ENCODE data around the gene SHF.
"Not testable (repeated sequence)": the region's sequence is repeated elsewhere in the genome, so short reads cannot be mapped to it uniquely, and the experiment has no call there.

The SHF gene

DNA sequence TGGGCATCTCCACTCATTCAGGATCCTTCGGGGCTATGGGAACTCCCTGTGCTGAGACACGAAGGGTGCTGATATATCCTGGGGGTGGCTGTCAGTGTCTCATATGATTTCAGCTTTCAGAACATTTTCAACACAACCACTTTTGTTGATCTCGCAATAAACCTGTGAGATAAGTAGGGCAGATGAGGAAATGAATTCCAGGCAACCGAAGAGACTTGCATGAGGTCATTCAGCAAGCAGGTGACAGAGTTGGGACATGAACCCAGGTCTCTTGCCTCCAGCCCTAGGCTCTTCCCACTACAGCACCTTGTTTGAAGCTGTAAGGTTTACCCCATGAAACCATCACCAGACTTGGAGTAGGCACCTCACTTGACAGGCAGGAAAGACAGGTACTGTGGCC is 41.4 kb downstream of the SHF start:
- DNase-seq (ENCODE audit: low spot score) = no peak

DNA sequence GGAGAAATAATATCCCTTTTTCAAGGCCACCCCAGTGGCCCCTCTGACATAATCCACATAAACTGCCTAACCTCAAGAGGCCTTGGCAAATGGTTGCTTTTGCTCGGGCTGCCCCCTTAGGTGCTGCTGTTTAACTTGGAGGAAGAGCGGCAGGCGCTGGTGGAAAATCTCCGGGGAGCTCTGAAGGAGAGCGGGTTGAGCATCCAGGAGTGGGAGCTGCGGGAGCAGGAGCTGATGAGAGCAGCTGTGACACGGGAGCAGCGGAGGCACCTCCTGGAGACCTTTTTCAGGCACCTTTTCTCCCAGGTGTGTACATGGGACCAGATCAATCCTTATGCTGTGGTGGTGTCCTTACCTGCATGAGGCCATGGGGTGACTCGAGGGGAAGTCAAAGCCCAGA is 43.0 kb downstream of the SHF start:
- no peak for DNase-seq (ENCODE audit: low spot score)

DNA sequence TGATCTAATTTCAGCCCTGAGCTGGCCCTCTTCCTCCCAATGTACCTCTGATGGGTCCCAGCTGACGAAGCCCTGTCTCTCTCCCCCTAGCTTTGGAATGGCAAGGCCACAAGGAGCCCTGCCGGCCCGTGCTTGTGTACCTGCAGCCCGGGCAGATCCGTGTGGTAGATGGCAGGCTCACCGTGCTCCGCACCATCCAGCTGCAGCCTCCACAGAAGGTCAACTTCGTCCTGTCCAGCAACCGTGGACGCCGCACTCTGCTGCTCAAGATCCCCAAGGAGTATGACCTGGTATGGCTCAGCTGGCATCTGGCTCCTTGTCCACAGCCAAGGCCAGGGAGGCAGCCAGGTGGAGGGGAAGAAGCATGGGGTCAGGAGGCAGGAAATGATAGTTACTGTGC is 43.8 kb downstream of the SHF start:
- DNase-seq (ENCODE audit: low spot score) = no peak

DNA sequence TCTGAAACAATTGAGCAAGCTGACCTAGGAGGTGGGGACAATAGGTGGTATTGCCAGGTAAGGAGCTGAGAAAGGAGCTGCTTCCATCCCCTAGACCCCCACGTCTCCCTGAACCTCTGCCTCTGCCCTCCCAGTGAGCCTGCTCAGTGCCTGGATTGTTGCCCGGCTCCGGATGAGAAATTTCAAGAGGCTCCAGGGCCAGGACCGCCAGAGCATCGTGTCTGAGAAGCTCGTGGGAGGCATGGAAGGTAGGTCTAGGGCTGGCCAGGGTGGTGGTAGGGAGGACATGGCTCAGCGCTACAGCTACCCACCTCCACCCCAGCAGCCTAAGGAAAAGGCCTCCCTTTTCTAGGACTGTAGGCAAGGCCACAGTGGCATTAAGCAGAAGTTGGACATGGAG is 44.7 kb downstream of the SHF start:
- no peak for DNase-seq (ENCODE audit: low spot score)

DNA sequence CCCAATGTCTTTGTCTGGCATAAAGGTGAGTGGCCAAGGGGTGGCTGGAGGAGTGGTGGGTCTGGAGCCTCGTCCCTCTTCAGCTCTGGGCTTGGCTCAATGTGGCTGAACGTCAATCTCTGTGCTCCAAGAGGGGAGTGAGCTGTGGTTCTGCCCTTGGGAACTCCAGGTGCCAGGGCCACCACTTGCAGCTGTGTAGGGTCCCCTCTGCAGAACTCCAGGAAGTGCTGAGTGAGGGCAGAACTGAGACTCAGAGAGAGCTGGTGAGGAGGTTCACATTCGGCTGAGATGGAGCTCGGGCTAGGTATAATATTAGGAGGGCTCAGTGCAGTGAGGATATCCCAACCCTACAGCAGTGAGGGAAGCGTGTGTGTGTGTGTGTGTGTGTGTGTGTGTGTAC is 46.4 kb downstream of the SHF start:
- no peak for DNase-seq (ENCODE audit: low spot score)

DNA sequence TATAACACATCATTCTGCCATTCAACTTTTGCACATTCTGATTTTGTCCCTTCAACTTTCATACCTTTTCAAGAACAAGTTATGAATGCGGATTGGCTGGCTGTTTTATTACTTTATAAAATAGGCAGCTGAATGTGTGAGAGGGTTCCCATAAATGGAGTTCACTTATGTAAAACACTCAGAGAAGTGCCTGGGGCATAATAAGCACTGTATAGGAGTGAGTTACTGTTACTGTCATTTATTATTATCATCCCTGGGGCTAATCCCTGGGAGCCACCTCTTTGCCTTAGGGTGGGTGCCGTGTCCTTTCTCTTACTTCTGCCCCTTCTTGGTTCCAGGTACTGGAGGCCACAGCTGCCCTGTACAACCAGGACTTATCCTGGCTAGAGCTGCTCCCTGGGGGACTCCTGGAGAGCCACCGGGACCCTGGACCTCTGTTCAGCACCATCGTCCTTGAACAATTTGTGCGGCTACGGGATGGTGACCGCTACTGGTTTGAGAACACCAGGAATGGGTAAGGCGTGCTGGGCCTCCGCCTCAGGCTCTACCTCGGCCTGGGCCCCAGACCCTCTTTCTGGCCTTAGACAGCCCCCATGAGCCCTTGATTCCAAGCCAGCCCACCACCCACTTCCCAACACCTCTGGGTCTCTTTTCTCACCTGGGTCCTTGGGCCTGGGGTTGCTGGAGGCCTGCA is 47.1 kb downstream of the SHF start:
- no peak for DNase-seq (ENCODE audit: low spot score)

DNA sequence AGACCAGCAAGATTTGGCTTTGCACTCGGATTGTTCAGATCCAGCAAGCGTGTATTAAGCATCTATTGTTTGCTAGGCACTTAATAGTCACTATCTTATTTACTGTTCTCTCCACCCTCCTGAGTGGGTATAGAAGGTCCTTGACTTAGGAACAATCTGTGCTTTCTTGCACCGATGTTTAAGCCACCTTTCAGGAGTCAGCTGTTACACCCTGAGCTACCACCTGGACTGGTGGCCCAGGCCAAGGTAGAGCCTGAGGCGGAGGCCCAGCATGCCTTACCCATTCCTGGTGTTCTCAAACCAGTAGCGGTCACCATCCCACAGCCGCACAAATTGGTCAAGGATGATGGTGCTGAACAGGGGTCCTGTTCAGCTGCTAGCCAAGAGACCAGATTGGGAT is 48.0 kb downstream of the SHF start:
- no peak for DNase-seq (ENCODE audit: low spot score)

DNA sequence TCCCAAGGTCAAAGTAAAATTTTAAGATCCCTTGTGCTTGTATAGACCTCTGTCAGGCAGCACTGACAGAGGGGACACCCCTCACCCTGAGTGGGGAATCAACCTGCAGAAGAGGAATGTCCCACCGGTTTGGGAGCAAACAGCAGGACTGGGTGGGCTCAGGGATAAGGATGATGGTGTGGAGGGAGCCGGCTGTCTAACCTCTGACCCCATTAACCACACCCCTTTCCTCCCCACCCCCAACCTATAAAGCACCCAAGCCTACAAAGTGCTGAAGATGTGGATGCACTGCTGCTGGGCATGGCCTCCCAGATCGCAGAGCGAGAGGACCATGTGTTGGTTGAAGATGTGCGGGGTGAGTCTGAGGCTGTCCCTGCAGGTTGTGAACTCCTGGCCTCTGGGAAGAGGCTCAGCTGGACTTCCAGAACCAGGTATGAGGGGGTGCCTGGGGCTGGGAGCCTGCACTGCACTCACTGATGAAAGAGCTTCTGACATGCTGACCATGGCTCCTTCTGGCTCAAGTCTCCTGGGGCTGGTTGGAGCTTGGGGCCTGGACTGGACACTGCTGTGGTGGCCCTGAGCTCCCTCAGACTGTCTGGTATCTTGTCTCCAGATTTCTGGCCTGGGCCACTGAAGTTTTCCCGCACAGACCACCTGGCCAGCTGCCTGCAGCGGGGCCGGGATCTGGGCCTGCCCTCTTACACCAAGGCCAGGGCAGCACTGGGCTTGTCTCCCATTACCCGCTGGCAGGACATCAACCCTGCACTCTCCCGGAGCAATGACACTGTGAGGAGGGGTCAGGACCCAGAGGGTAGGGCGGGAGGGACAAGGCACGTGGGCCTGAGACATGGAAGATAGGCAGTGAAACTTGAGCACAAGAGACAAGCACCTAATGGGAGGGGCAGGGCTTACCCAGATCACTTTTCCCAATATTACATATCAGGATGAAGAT is 48.7 kb downstream of the SHF start:
- DNase-seq (ENCODE audit: low spot score) = no peak

DNA sequence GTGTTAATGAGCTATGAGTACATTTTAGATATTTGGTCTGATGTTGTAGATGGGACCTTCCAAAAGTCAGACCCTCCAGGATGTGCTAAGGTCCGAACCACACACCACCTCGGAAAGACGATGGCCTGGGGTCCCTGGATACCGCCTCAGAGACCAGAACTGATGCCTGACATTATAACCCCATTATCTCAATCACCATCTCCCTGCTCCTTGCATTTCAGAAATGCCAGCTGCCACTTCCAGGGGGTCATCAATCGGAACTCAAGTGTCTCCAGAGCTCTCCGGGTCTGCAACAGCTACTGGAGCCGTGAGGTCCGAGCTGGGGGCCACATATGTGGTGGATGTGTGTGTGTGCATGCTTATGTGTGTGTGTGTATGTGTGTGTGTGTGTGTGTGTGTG is 50.1 kb downstream of the SHF start:
- DNase-seq (ENCODE audit: low spot score) = no peak

DNA sequence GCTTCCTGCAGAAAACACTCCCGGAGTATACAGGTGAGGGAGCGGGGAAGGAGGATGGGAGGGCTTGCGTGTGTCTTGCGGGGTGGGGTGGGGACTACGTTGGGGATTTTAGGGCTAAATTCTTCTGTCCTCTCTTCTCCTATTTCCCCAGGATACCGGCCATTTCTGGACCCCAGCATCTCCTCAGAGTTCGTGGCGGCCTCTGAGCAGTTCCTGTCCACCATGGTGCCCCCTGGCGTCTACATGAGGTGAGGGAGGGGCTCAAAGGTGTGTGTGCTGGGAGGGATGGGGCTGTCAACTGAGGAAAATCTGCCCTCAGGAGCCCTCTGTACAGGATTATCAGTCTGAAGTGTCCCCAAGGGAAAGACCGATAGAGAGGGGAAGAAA is 51.4 kb downstream of the SHF start:
- DNase-seq (ENCODE audit: low spot score) = no peak

DNA sequence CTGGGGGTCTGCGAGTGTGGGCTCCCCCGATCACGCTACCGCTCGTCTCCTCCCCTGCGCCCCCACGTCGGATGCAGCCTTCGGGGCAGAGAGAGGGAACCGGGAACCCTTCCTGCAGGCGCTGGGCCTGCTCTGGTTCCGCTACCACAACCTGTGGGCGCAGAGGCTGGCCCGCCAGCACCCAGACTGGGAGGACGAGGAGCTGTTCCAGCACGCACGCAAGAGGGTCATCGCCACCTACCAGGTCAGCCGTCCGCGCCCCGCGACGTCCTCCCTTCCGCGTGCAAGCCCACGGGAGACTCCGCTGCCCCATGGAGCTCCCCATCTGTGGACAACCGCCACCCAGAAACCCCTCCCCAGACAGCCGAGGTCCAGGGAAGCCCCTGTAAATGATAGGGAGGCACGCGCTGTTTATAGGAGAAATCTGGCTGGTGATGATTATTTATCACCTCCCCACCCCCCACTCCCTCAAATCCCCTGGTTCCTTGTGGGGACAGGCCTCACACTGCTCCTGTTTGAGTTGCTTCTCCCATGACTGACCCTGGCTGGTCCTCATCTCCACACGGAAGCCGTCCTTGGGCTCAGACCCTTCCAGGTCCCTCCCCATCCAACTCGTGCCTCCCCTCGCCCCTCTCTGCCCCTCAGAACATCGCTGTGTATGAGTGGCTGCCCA is 51.9 kb downstream of the SHF start:
- not testable (repeated sequence) for DNase-seq (ENCODE audit: low spot score)

DNA sequence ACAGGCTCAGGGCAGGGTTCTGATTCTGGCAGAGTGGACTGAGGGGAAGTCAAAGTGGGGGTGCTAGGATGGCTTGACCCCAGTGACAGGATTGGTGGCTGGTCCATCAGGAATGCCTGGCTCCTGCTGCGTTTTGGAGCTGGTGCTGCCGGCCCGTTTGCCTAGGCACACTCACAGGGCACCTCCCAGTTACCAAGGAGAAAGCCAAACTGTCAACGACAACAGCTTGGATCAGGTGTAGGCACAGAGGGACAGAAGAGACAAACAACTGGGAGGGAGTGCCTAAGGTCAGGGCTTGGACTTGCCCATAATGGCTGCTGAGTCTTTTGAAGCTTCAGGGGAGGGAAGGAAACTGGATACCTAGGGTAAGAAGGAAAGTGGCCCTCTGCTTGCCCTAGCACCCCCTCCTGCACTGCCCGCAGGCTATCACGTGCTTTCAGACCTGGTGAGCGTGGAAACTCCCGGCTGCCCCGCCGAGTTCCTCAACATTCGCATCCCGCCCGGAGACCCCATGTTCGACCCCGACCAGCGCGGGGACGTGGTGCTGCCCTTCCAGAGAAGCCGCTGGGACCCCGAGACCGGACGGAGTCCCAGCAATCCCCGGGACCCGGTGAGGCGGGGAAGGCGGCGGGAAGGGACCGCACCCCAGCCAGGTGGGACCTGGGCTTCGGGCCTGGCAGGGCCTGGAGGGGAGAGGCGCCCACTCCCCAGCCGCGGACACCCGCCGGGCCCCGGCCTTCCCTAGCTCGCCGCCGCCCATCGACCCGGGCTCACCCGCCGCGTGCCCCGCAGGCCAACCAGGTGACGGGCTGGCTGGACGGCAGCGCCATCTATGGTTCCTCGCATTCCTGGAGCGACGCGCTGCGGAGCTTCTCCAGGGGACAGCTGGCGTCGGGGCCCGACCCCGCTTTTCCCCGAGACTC is 52.8 kb downstream of the SHF start:
- no peak for DNase-seq (ENCODE audit: low spot score)

DNA sequence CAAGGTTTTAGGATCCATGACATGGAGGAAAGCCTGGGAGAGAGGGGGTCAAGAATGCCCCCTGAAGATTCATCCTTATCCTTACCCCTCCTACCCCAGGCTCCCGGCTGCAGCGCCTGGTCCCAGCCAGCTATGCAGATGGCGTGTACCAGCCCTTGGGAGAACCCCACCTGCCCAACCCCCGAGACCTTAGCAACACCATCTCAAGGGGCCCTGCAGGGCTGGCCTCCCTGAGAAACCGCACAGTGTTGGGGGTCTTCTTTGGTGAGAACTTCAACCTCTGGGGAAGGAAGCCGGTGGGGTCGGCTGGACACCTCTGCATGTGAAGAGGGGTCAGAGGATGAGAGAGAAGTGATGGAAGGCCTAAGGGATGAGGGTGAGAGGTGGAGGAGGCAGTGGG is 53.7 kb downstream of the SHF start:
- DNase-seq (ENCODE audit: low spot score) = no peak

DNA sequence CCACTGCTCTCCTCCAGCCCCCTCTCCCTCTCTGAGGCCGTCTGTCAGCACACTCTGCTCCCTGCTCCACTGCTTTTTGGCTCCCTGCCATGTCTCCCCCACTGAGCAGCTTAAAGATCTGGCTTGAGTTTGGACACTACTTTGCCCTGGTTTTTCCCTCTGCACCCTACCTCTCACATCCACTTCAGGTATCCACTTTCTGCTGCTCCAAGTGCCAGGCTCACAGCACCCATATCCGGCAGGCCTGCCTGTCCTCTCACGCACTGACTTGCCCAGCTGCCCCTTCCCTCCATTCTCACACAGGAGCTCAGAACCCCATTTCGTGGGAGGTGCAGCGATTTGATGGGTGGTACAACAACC is 54.2 kb downstream of the SHF start:
- no peak for DNase-seq (ENCODE audit: low spot score)

DNA sequence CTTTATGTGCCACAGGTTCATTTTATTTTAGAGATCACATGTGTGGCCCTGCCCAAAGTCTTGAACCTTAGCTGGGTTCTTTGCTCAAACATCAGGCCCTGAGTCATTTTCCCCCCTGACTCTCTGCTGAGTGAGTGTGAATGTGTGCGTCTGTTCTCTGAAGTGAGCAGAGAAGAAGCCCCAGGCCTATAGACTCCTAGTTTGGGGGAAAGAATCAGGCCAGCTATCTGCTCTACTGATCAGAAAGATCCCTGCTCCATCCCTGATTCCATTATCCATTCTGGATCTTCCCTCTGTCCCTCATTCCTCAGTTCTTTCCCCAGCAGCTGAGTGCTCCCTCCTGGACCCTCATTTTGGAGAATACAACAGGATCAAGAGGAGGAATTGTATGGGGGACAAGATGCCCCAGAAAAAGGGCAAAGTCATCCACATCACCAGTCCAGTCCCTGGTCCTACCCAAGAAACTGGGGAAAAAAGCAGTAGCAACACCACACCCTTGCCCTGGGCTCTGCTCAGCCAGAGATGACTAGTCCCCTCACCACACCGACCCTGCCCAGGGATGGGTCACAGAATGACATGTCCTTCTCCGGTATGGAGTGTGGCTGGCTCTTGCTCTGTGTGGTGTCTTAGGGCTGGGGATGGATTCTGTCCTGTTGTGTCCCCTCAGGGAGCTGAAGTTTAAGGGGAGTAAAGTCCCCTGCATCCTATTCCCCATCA is 54.8 kb downstream of the SHF start:
- no peak for DNase-seq (ENCODE audit: low spot score)

DNA sequence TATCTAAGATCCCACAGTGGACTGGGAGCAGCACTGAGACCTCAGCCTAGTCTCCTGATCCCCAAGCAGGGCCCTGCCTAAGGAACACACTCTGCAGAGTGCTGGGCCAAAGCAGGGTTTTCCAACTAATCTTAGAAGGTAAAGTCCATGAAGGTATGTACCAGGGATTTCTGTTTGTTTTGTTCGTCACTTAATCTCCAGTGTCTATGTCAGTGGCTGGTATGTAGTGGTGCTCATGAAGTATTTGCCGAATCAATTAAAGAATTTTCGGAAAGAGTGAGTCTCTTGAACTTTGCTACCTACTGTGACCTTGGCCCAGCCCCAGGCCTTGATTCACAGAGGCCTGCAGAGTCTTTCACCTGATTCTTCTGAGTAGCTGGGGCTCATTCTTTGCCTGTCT is 56.3 kb downstream of the SHF start:
- DNase-seq (ENCODE audit: low spot score) = no peak

DNA sequence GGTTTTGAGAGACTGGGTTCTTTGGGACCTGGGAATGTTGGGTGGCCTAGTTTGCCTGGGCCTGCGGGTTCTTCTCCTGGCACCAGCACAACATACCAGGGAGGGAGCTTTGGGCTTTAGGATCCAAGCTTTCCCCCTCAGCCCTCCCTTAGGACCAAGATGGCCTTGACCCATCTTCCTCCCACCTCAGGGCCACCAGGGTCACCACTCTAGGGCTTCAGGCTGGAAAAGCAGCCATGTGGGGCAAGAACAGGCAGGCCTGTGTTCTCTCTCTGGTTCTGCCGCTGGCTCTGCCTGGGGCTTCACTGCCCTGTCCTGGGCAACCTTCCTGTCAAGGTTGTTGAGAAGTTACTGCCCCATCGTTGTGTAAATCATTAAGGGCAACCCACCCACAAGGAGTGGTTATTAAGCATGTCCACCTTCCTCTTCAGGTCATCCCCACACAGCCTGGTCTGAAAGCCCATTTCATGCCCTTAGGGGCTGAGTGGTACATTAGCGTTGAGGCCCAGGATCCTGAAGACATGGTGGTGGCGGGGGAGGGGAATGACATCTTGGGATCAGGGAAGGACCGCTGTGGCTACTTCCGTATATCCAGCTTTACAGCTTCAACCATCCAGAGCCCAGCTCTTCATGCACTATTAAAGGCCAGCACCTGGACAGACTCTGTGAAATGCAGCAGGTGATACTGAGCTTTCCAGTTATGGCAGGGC is 57.3 kb downstream of the SHF start:
- no peak for DNase-seq (ENCODE audit: low spot score)

DNA sequence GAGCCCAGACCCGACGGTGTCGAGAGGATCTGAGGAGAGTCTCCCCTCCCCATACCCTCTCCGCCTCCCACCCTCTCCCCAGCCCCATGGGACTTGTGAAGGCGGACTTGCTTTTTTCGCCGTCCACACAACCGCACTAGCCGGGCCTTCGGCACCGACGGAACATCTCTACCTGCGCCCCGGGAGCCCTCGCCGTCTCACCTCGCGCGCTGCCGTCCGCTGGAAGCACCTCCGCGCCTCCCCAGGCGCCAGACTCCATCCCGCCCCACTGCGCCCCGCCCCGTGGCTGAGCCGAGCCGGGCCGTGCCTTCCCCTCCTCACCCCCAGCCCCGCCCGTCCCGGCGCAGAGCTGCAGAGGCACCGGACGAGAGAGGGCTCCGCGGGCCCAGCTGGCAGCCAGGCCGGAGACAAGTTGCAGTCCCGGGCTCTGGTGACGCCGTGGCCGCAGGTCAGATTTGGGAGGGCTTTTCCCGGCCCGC is 58.1 kb downstream of the SHF start, which contains the start of the genes DUOX1 and DUOXA1:
TSS of gene DUOX1 (plus strand) at position 344 of the 479 bp plus-strand sequence. CDS start 1,973 bp downstream, outside the sequence.
TSS of gene DUOXA1 (minus strand) at position 229 of the 479 bp plus-strand sequence. CDS start 6,865 bp downstream, outside the sequence.
- no peak for DNase-seq (ENCODE audit: low spot score)

DNA sequence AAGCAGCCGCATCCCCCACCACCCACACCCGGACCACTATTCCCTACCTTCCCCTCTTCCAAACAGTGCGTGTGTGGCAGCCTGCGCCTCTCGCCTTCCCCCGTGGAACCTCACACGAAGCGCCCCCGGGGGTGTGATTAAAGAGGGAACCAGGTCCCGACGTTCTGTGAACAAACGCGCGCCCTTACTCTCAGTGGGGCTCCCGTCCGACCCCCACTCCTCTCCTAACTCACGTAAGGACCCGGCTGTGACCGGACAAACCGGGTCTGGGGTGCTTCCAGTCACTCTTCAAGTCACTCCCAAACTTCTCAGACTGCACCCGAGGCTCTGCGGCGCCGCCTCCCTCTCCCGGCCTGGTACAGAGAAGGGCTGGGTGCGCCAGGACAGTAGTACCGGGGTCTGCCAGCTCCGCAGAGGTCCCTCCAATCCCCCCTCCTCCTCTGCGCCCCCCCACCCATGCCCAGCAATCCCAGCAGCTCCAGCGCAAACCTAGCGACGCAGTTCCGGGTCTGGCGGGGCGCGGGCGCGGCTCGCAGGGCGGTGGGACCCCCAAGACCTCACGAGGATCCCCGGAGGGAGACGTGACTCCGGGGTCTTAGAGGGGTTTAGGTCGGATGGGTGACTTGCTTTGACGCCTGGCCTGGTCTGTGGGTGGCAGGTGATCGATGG is 58.7 kb downstream of the SHF start:
- no peak for DNase-seq (ENCODE audit: low spot score)

All from SW480 (cell line).